D721Med (cell line): ENCODE measurements around the gene ACVR2B.
A peak's percentile ranks its signal among the peaks of the same experiment; 100 is the strongest.
"Not testable (repeated sequence)": the region's sequence is repeated elsewhere in the genome, so short reads cannot be mapped to it uniquely, and the experiment has no call there.

ENCODE experiments used
- DNase-seq: peaks from one replicate; pipeline ENCODE4 v3.0.0; 2011; ENCODE audit warnings: low spot score; ENCODE audit not compliant: insufficient read length
- FAIRE-seq: peaks from 2 replicates; lab custom pipeline; 2011; peaks lifted over from hg19 to GRCh38; lab: Jason Lieb, UNC
- CTCF ChIP-seq: IDR thresholded peaks from 2 replicates; pipeline ENCODE4 v1.5.1; 2012; ENCODE audit warnings: mild to moderate bottlenecking, control low read depth; ENCODE audit not compliant: insufficient read depth; ENCODE audit errors: missing control alignments

ACVR2B gene

GRCh38 chr3:38453075-38453912 is at the start of gene ACVR2B:
TSS of gene ACVR2B (plus strand) at chr3:38453890. CDS start at chr3:38454323, 433 bp downstream.
- TF ChIP-seq CTCF: no peak
- FAIRE-seq (no peak), DNase-seq (peak; percentile 84)

- DNase-seq (no peak), FAIRE-seq (no peak)
- TF ChIP-seq CTCF: no peak
Observed at GRCh38 chr3:38404286-38404685, 49.4 kb upstream of the ACVR2B start.

- FAIRE-seq (no peak), DNase-seq (no peak)
- no peak for TF ChIP-seq CTCF
Observed at GRCh38 chr3:38411591-38411990, 42.1 kb upstream of the ACVR2B start.

GRCh38 chr3:38420758-38421157 is 32.9 kb upstream of the ACVR2B start:
- DNase-seq, FAIRE-seq: not testable (repeated sequence)

- TF ChIP-seq CTCF: no peak
- no peak for FAIRE-seq
- DNase-seq: no peak
Observed at GRCh38 chr3:38421679-38422336, 31.9 kb upstream of the ACVR2B start.

GRCh38 chr3:38426798-38427426 is 26.8 kb upstream of the ACVR2B start:
- FAIRE-seq: peak; percentile 63
- not testable (repeated sequence) for DNase-seq

- not testable (repeated sequence) for DNase-seq, FAIRE-seq
Observed at GRCh38 chr3:38432871-38433658, 20.6 kb upstream of the ACVR2B start.

GRCh38 chr3:38433661-38434060 is 20.0 kb upstream of the ACVR2B start:
- DNase-seq, FAIRE-seq: not testable (repeated sequence)

- DNase-seq, FAIRE-seq: not testable (repeated sequence)
Observed at GRCh38 chr3:38438436-38439069, 15.1 kb upstream of the ACVR2B start.

GRCh38 chr3:38443205-38443604 is 10.5 kb upstream of the ACVR2B start:
- FAIRE-seq, DNase-seq: not testable (repeated sequence)
